Measurements from ENCODE around the gene SH3BP5L.

Gene SH3BP5L

DNA sequence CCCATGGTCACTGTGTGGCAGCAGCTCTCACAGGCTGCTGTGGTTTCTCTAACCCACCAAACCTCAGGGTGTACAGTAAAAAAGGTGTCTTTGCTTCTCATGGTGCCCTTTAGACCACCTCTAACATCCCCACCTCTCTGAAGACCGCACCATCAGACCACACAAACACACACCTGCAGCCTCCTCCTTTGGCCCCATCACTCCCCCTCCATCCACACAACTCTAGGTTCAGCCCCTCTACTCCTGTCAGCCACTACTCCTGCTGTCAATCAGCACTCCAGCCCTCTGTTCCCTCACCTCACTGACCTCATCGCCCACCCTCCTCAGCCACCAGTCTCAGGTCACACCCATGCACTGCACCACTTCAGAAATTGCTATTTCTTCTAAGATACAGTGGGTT is 25.7 kb upstream of the SH3BP5L start:
- DNase-seq (ENCODE audit: extremely low read depth, low read depth): no peak
- H3K4me3 ChIP-seq (replicated peaks; ENCODE audit: low read depth, low read length): no peak overlapping the region
- TF ChIP-seq, protein P1, sequence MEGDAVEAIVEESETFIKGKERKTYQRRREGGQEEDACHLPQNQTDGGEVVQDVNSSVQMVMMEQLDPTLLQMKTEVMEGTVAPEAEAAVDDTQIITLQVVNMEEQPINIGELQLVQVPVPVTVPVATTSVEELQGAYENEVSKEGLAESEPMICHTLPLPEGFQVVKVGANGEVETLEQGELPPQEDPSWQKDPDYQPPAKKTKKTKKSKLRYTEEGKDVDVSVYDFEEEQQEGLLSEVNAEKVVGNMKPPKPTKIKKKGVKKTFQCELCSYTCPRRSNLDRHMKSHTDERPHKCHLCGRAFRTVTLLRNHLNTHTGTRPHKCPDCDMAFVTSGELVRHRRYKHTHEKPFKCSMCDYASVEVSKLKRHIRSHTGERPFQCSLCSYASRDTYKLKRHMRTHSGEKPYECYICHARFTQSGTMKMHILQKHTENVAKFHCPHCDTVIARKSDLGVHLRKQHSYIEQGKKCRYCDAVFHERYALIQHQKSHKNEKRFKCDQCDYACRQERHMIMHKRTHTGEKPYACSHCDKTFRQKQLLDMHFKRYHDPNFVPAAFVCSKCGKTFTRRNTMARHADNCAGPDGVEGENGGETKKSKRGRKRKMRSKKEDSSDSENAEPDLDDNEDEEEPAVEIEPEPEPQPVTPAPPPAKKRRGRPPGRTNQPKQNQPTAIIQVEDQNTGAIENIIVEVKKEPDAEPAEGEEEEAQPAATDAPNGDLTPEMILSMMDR (IDR thresholded peaks at IDR 0.05; ENCODE audit: low read depth, low read length, missing control alignments): no peak

DNA sequence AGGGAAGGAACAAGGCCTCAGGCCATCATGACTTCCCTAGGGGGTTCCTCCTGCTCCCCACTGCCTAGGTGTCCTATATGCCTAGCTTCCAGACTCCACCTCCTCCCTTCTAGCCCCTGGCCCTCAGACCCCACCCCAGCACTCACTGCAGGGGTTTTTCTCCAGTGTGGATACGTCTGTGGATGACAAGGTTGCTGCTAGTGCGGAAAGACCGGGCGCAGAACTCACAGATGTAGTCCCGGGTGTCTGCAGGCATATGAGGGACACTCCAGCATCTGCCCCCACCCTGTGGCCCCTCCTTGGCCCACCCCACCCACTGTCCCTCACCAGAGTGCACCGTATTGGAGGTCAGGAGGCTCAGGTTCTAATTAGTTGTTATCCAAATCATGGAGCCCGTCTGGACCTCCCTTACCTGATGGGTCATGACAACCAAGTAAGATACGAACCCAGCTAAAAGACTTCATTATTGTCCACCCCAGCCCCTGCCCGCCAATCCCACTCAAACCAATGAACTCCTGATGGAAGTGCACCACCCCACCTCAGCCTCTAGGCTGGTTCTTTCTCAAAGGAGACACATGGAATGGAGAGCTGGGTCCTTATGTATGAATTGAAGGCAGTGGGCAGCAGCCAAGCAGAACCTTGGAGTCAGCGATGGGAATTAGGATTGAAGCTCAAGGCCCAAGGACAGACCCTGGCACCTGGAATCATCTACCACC is 25.0 kb upstream of the SH3BP5L start:
- H3K4me3 ChIP-seq (replicated peaks; ENCODE audit: low read depth, low read length): no peak overlapping the region
- TF ChIP-seq, protein P1 (IDR thresholded peaks at IDR 0.05; ENCODE audit: low read depth, low read length, missing control alignments): no peak

DNA sequence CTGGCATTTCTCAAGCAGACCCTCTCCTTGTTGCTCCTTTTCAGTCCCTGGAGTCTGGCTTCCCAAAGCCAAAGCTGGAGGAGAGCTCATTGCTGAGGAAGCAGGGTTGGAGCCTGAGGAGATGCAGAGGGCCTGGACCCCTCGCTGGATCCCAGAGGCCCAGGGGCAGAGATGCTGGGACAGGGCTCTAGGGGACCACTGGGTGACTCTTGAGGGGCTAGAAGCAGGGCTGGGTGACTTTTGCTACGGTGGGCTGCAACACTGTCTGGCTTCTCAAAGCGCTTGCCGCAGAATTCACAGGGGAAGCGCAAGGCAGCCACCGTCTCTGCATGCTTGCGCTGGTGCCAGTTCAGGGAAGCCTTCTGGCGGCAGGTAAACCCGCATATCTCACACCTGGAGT is 24.4 kb upstream of the SH3BP5L start:
- TF ChIP-seq, protein P1 (IDR thresholded peaks at IDR 0.05; ENCODE audit: low read depth, low read length, missing control alignments): no peak
- H3K4me3 ChIP-seq (replicated peaks; ENCODE audit: low read depth, low read length): no peak overlapping the region
- DNase-seq (ENCODE audit: extremely low read depth, low read depth): no peak

More for the DNA sequence above, 25.0 kb upstream of the SH3BP5L start:
- no peak for DNase-seq (ENCODE audit: extremely low read depth, low read depth)

DNA sequence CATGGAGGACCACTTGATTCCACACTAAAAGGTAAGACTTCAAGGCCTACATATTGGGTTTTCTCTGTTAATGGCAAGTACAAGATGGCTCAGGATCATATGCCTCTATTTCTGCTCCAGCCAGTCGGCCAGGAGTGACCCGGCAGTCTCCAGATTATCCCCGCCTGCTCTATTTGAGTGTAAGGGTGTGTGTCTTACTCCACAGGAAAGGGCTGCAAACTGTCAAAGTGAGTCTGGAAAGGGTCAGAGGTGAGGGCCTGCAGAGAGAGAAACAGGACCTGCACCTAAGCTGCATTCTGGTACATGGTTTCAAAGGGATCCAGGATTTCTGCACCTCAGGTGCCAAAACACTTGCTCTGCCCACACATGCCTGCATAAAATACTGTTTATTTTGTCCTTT is 23.9 kb upstream of the SH3BP5L start:
- no peak for DNase-seq (ENCODE audit: extremely low read depth, low read depth)
- TF ChIP-seq, protein P1 (IDR thresholded peaks at IDR 0.05; ENCODE audit: low read depth, low read length, missing control alignments): no peak
- no peak overlapping the region for H3K4me3 ChIP-seq (replicated peaks; ENCODE audit: low read depth, low read length)

DNA sequence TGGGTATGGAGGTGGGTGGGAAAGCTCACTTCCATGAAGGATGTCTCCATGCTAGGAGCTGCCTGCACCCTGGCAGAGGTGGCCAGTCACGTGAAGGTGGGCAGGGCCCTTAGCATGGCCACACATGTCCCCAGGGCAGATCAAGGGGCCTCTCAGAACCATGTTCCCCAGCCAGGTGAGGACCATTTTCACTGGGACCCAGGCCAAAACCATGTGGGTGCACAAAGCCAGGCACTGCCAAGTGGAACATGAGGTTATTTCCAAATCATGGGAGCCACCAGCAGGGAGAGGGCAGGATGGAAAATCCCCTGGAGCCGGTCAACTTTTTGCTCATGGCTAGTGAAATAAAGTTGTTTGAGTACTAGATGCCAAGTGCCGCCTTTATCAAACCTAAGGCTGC is 23.4 kb upstream of the SH3BP5L start:
- TF ChIP-seq, protein P1 (IDR thresholded peaks at IDR 0.05; ENCODE audit: low read depth, low read length, missing control alignments): no peak
- no peak for DNase-seq (ENCODE audit: extremely low read depth, low read depth)
- no peak overlapping the region for H3K4me3 ChIP-seq (replicated peaks; ENCODE audit: low read depth, low read length)

DNA sequence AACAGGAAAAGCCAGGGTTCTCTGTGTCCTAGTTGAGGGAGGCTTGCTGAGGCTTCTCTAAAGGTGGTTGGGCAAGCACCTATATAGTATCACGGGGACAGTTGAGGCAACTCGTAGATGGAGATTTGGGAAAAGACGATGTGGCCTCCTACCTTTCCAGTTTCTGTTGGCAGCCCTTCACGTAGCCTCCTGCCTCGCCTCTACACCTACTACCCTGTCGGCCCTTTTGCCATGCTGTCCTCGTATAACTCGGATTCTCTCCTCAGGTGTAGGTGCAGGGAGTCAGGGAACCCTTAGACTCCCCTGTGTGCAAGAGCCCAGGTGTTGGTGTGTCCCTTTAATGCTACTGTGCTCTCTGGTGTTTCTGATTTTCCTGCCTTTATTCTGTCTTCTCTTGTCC is 22.9 kb upstream of the SH3BP5L start:
- H3K4me3 ChIP-seq (replicated peaks; ENCODE audit: low read depth, low read length): no peak overlapping the region

More for the DNA sequence above, 22.9 kb upstream of the SH3BP5L start:
- DNase-seq (ENCODE audit: extremely low read depth, low read depth): no peak
- TF ChIP-seq, protein P1 (IDR thresholded peaks at IDR 0.05; ENCODE audit: low read depth, low read length, missing control alignments): no peak

Measured in HFF-Myc (cell line).